ENCODE results near the gene AATF. TPM values are rescaled to one million over a fixed set of nuclear protein-coding genes. Genes with fewer than 3 reads are reported as not detected.

AATF gene
- total RNA-seq, 1 experiment from 2014 or later: 61.0 TPM

GRCh38 chr17:36945140-36945539 lies 3.6 kb upstream of the AATF start:
- Mint-ChIP-seq H3K27me3 (ENCODE audit: low read depth) (peaks cover 94% of the 10 kb centered on the region), H3K27ac (no peak overlapping the region), H3K4me3 (peak overlapping the region; percentile 19; the same call in 1 of the 2 replicates), H3K36me3 (no peaks in the 10 kb centered on the region), H3K9me3 (no peaks in the 10 kb centered on the region), H3K4me1 (peaks cover 67% of the 10 kb centered on the region)
- DNase-seq (ENCODE audit: low spot score): no peak
- TF ChIP-seq IRF2 (CRISPR knock-in tag; IDR thresholded peaks at IDR 0.05; ENCODE audit: borderline replicate concordance, low read depth): no peak
- TF ChIP-seq ZNF671 (CRISPR knock-in tag; IDR thresholded peaks at IDR 0.05): no peak
- TF ChIP-seq FOXJ3 (CRISPR knock-in tag; IDR thresholded peaks at IDR 0.05; ENCODE audit: borderline replicate concordance): no peak
- TF ChIP-seq ZNF416 (CRISPR knock-in tag; IDR thresholded peaks at IDR 0.05): no peak
- TF ChIP-seq OVOL2 (CRISPR knock-in tag; IDR thresholded peaks at IDR 0.05; ENCODE audit: borderline replicate concordance): no peak
- TF ChIP-seq MLX (CRISPR knock-in tag; IDR thresholded peaks at IDR 0.05): no peak
- no peak for TF ChIP-seq GABPB1 (CRISPR knock-in tag; IDR thresholded peaks at IDR 0.05)
- TF ChIP-seq ZNF281 (CRISPR knock-in tag; IDR thresholded peaks at IDR 0.05): no peak
- no peak for TF ChIP-seq MXD4 (CRISPR knock-in tag; IDR thresholded peaks at IDR 0.05; ENCODE audit: borderline replicate concordance)
- no peak for TF ChIP-seq RELA (CRISPR knock-in tag; IDR thresholded peaks at IDR 0.05; ENCODE audit: borderline replicate concordance)
- no peak for ATAC-seq
- POLR2A ChIA-PET: no interaction called here
- CTCF ChIA-PET: no interaction called here

- H3K27ac Mint-ChIP-seq: no peak overlapping the region
- ATAC-seq (no peak), DNase-seq (ENCODE audit: low spot score) (no peak)
- TF ChIP-seq ZNF138 (CRISPR knock-in tag; conservative IDR thresholded peaks at IDR 0.05) (no peak), PRDM15 (CRISPR knock-in tag; IDR thresholded peaks at IDR 0.05) (0 out of 2 replicates have a peak, but pooled peaks have one; percentile 12), HMGA2 (CRISPR knock-in tag; IDR thresholded peaks at IDR 0.05) (no peak), ZNF423 (CRISPR knock-in tag; IDR thresholded peaks at IDR 0.05) (peak; percentile 55; the same call in 1 of the 2 replicates), SOX15 (CRISPR knock-in tag; IDR thresholded peaks at IDR 0.05) (no peak), GABPB1 (CRISPR knock-in tag; IDR thresholded peaks at IDR 0.05) (no peak), E2F5 (CRISPR knock-in tag; IDR thresholded peaks at IDR 0.05) (0 out of 2 replicates have a peak, but pooled peaks have one; percentile 27), TP53 (CRISPR knock-in tag; IDR thresholded peaks at IDR 0.05) (no peak)
- H3K9me3 Mint-ChIP-seq: no peaks in the 10 kb centered on the region
- peaks cover 84% of the 10 kb centered on the region for H3K27me3 Mint-ChIP-seq (ENCODE audit: low read depth)
- peaks cover 61% of the 10 kb centered on the region for H3K4me1 Mint-ChIP-seq
- CTCF ChIA-PET: no interaction called here
- no peaks in the 10 kb centered on the region; the same call in 1 of the 2 replicates for H3K36me3 Mint-ChIP-seq
- POLR2A ChIA-PET: no interaction called here
- peak overlapping the region; percentile 43 for H3K4me3 Mint-ChIP-seq
Measured at GRCh38 chr17:36945959-36946725, 2.6 kb upstream of the AATF start.

Data from WTC11 (cell line).